ENCODE results near the gene MAF.

- TF ChIP-seq CTCF (conservative IDR thresholded peaks at IDR 0.05; ENCODE audit: low read depth in 2 of 2) = no peak
- TF ChIP-seq, protein P1, sequence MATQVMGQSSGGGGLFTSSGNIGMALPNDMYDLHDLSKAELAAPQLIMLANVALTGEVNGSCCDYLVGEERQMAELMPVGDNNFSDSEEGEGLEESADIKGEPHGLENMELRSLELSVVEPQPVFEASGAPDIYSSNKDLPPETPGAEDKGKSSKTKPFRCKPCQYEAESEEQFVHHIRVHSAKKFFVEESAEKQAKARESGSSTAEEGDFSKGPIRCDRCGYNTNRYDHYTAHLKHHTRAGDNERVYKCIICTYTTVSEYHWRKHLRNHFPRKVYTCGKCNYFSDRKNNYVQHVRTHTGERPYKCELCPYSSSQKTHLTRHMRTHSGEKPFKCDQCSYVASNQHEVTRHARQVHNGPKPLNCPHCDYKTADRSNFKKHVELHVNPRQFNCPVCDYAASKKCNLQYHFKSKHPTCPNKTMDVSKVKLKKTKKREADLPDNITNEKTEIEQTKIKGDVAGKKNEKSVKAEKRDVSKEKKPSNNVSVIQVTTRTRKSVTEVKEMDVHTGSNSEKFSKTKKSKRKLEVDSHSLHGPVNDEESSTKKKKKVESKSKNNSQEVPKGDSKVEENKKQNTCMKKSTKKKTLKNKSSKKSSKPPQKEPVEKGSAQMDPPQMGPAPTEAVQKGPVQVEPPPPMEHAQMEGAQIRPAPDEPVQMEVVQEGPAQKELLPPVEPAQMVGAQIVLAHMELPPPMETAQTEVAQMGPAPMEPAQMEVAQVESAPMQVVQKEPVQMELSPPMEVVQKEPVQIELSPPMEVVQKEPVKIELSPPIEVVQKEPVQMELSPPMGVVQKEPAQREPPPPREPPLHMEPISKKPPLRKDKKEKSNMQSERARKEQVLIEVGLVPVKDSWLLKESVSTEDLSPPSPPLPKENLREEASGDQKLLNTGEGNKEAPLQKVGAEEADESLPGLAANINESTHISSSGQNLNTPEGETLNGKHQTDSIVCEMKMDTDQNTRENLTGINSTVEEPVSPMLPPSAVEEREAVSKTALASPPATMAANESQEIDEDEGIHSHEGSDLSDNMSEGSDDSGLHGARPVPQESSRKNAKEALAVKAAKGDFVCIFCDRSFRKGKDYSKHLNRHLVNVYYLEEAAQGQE (IDR thresholded peaks at IDR 0.05; ENCODE audit: unreplicated experiment) = no peak
- TF ChIP-seq, protein P2, sequence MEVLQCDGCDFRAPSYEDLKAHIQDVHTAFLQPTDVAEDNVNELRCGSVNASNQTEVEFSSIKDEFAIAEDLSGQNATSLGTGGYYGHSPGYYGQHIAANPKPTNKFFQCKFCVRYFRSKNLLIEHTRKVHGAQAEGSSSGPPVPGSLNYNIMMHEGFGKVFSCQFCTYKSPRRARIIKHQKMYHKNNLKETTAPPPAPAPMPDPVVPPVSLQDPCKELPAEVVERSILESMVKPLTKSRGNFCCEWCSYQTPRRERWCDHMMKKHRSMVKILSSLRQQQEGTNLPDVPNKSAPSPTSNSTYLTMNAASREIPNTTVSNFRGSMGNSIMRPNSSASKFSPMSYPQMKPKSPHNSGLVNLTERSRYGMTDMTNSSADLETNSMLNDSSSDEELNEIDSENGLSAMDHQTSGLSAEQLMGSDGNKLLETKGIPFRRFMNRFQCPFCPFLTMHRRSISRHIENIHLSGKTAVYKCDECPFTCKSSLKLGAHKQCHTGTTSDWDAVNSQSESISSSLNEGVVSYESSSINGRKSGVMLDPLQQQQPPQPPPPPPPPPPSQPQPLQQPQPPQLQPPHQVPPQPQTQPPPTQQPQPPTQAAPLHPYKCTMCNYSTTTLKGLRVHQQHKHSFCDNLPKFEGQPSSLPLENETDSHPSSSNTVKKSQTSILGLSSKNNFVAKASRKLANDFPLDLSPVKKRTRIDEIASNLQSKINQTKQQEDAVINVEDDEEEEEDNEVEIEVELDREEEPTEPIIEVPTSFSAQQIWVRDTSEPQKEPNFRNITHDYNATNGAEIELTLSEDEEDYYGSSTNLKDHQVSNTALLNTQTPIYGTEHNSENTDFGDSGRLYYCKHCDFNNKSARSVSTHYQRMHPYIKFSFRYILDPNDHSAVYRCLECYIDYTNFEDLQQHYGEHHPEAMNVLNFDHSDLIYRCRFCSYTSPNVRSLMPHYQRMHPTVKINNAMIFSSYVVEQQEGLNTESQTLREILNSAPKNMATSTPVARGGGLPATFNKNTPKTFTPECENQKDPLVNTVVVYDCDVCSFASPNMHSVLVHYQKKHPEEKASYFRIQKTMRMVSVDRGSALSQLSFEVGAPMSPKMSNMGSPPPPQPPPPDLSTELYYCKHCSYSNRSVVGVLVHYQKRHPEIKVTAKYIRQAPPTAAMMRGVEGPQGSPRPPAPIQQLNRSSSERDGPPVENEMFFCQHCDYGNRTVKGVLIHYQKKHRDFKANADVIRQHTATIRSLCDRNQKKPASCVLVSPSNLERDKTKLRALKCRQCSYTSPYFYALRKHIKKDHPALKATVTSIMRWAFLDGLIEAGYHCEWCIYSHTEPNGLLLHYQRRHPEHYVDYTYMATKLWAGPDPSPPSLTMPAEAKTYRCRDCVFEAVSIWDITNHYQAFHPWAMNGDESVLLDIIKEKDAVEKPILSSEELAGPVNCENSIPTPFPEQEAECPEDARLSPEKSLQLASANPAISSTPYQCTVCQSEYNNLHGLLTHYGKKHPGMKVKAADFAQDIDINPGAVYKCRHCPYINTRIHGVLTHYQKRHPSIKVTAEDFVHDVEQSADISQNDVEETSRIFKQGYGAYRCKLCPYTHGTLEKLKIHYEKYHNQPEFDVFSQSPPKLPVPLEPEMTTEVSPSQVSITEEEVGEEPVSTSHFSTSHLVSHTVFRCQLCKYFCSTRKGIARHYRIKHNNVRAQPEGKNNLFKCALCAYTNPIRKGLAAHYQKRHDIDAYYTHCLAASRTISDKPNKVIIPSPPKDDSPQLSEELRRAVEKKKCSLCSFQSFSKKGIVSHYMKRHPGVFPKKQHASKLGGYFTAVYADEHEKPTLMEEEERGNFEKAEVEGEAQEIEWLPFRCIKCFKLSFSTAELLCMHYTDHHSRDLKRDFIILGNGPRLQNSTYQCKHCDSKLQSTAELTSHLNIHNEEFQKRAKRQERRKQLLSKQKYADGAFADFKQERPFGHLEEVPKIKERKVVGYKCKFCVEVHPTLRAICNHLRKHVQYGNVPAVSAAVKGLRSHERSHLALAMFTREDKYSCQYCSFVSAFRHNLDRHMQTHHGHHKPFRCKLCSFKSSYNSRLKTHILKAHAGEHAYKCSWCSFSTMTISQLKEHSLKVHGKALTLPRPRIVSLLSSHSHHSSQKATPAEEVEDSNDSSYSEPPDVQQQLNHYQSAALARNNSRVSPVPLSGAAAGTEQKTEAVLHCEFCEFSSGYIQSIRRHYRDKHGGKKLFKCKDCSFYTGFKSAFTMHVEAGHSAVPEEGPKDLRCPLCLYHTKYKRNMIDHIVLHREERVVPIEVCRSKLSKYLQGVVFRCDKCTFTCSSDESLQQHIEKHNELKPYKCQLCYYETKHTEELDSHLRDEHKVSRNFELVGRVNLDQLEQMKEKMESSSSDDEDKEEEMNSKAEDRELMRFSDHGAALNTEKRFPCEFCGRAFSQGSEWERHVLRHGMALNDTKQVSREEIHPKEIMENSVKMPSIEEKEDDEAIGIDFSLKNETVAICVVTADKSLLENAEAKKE (CRISPR knock-in tag; IDR thresholded peaks at IDR 0.05) = no peak
- no peak for TF ChIP-seq ZNF331 (CRISPR knock-in tag; IDR thresholded peaks at IDR 0.05; ENCODE audit: low read depth)
- TF ChIP-seq POLR2AphosphoS5 (IDR thresholded peaks at IDR 0.05; ENCODE audit: low read depth) = no peak
- TF ChIP-seq ZNF114 (CRISPR knock-in tag; IDR thresholded peaks at IDR 0.05) = no peak
Observed at GRCh38 chr16:79627092-79627491, 26.6 kb upstream of the MAF start.

All from GM23338 (cell line).